Measurements from ENCODE around the gene CARMIL3.

Gene CARMIL3

DNA sequence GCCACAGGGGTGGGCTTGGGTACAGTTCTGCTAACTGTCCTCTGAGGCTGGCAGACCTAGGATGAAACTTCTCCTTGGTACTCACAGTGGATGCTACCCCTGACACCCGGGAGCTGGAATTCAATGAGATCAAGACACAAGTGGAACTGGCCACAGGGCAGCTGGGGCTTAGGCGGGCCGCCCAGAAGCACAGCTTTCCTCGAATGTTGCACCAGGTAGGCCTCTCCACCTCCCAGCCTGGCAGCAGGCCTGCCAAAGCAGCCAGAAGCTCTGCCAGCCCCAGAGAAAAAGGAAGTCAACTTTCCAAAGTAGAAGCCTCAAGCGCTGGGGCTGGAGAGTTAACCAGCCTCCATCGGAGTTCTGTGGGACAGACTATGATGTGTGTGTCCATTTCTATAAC lies 65.4 kb downstream of the CARMIL3 start:
- no peak for ATAC-seq

More for the DNA sequence above, 65.4 kb downstream of the CARMIL3 start:
- no peak for TF ChIP-seq POU6F1 (CRISPR knock-in tag; IDR thresholded peaks at IDR 0.05; ENCODE audit: borderline replicate concordance, low read depth)
- no peak for TF ChIP-seq ZFP3 (CRISPR knock-in tag; IDR thresholded peaks at IDR 0.05)

Data from SK-N-SH treated with all-trans-retinoic acid at 6 μM for 48 hours (cell line).